GM23248 (cell line): Measurements from ENCODE around the gene GPS1. TPM values are rescaled to one million over a fixed set of nuclear protein-coding genes. Genes with fewer than 3 reads are reported as not detected.
A peak's percentile ranks its signal among the peaks of the same experiment; 100 is the strongest.

Source experiments
- DNase-seq: peaks from one replicate; pipeline ENCODE4 v3.0.0-alpha.2; 2015
- H2AFZ ChIP-seq: fragments of 200-600 bp; sonication (generic); 2 replicates; pipeline ENCODE4 v1.6.1; 2016; ENCODE audit warnings: antibody characterized with exemption
- H3F3A ChIP-seq: fragments of 200-600 bp; sonication (generic); 2 replicates; pipeline ENCODE4 v1.6.1; 2016; ENCODE audit warnings: mild to moderate bottlenecking, antibody characterized with exemption, mixed run types; ENCODE audit not compliant: insufficient read depth
- H3K27ac ChIP-seq: fragments of 200-600 bp; sonication (generic); 2 replicates; pipeline ENCODE4 v1.5.1; 2016; ENCODE audit warnings: mild to moderate bottlenecking
- H3K27me3 ChIP-seq: fragments of 200-600 bp; sonication (generic); replicated peaks from 2 replicates; pipeline ENCODE4 v1.6.1; 2016; ENCODE audit warnings: mild to moderate bottlenecking; ENCODE audit not compliant: insufficient read depth
- H3K36me3 ChIP-seq: fragments of 200-600 bp; sonication (generic); 2 replicates; pipeline ENCODE4 v1.6.1; 2016; ENCODE audit warnings: low read depth, mild to moderate bottlenecking
- H3K4me1 ChIP-seq: fragments of 200-600 bp; sonication (generic); 2 replicates; pipeline ENCODE4 v1.6.1; 2016; ENCODE audit warnings: mild to moderate bottlenecking; ENCODE audit not compliant: insufficient read depth
- H3K4me2 ChIP-seq: fragments of 200-600 bp; sonication (generic); one replicate; pipeline ENCODE4 v1.6.1; 2016; ENCODE audit warnings: mild to moderate bottlenecking; ENCODE audit not compliant: unreplicated experiment
- H3K4me3 ChIP-seq: fragments of 200-600 bp; sonication (generic); 2 replicates; pipeline ENCODE4 v1.5.1; 2016; ENCODE audit warnings: mild to moderate bottlenecking
- H3K79me2 ChIP-seq: fragments of 200-600 bp; sonication (generic); 2 replicates; pipeline ENCODE4 v1.6.1; 2016; ENCODE audit warnings: mild to moderate bottlenecking; ENCODE audit not compliant: insufficient read depth
- H3K9ac ChIP-seq: fragments of 200-600 bp; sonication (generic); 2 replicates; pipeline ENCODE4 v1.6.1; 2016; ENCODE audit warnings: mild to moderate bottlenecking
- H3K9me2 ChIP-seq: fragments of 200-600 bp; sonication (generic); 2 replicates; pipeline ENCODE4 v1.6.1; 2016; ENCODE audit warnings: mixed run types, mild to moderate bottlenecking, moderate library complexity; ENCODE audit not compliant: insufficient read depth
- H3K9me3 ChIP-seq: fragments of 200-600 bp; sonication (generic); one replicate; pipeline ENCODE4 v1.6.1; 2017; ENCODE audit warnings: low read depth
- H4K20me1 ChIP-seq: fragments of 200-600 bp; sonication (generic); 2 replicates; pipeline ENCODE4 v1.6.0; 2016; ENCODE audit not compliant: insufficient read depth
- EZH2 ChIP-seq: fragments of 200-600 bp; sonication (generic); IDR thresholded peaks from 2 replicates; pipeline ENCODE4 v1.6.1; 2018; ENCODE audit warnings: antibody characterized with exemption, mild to moderate bottlenecking; ENCODE audit not compliant: insufficient read depth, poor library complexity, severe bottlenecking
- EZH2phosphoT487 ChIP-seq: fragments of 200-600 bp; sonication (generic); IDR thresholded peaks from 2 replicates; pipeline ENCODE4 v1.6.1; 2018; ENCODE audit warnings: antibody characterized with exemption, moderate library complexity, mild to moderate bottlenecking, low read depth; ENCODE audit not compliant: insufficient read depth
- WGBS, 2 experiments: methylation state at CpG; one replicate each; pipeline ENCODE4 v1.1.6; 2015 to 2017; ENCODE audit warnings: low lambda C conversion rate in 2 of 2, low coverage in 1 of 2; ENCODE audit errors: missing lambda C conversion rate in 2 of 2; 5-methylcytosine and 5-hydroxymethylcytosine counted together
- in situ Hi-C: fragments of 300-500 bp; cut with MboI; formaldehyde crosslinking; loops from 2 replicates; pipeline ENCODE4 v1.15.0; 2020
- polyA plus RNA-seq: library from polyadenylated mRNA; unstranded; fragments of >200 nt; fragmentation: Nextera tagmentation; extraction: Ambion mirVana; gene quantifications from 2 replicates; pipeline ENCODE4 v1.2.1, GENCODE V29; 2016
- total RNA-seq: library from RNA; depleted of rRNA; stranded (reverse); fragments of >200 nt; shearing (Covaris generic); gene quantifications from 2 replicates; pipeline ENCODE4 v1.2.3, GENCODE V29; 2014

GPS1 gene
- total and polyA plus RNA-seq, 2 experiments from 2014 or later: 104 to 130 TPM

- Histone ChIP-seq H3K4me1 (0 out of 2 replicates have a peak, but pooled peaks cover 4% of the 10 kb centered on the region), H3K4me2 (peak overlapping the region; percentile 80), H3K79me2 (peaks cover 27% of the 10 kb centered on the region), H3K9me2 (no peaks in the 10 kb centered on the region), H3K27me3 (no peaks in the 10 kb centered on the region), H3K9ac (peak overlapping the region; percentile 95), H3K9me3 (no peaks in the 10 kb centered on the region), H3K4me3 (peak overlapping the region; percentile 83), H3K27ac (peak overlapping the region; percentile 82), H2AFZ (no peak overlapping the region), H3K36me3 (peaks cover 4% of the 10 kb centered on the region; the same call in 1 of the 2 replicates), H4K20me1 (no peaks in the 10 kb centered on the region), H3F3A (no peaks in the 10 kb centered on the region)
- TF ChIP-seq EZH2 (no peak), EZH2phosphoT487 (no peak)
- 35 to 36% methylated on average over 7 to 8 of the region's 8 CpGs for WGBS, 2 experiments
- no peak for DNase-seq
- in situ Hi-C loops: no loop called here
Observed at GRCh38 chr17:82096709-82097183, 45.0 kb downstream of the GPS1 start.

DNA sequence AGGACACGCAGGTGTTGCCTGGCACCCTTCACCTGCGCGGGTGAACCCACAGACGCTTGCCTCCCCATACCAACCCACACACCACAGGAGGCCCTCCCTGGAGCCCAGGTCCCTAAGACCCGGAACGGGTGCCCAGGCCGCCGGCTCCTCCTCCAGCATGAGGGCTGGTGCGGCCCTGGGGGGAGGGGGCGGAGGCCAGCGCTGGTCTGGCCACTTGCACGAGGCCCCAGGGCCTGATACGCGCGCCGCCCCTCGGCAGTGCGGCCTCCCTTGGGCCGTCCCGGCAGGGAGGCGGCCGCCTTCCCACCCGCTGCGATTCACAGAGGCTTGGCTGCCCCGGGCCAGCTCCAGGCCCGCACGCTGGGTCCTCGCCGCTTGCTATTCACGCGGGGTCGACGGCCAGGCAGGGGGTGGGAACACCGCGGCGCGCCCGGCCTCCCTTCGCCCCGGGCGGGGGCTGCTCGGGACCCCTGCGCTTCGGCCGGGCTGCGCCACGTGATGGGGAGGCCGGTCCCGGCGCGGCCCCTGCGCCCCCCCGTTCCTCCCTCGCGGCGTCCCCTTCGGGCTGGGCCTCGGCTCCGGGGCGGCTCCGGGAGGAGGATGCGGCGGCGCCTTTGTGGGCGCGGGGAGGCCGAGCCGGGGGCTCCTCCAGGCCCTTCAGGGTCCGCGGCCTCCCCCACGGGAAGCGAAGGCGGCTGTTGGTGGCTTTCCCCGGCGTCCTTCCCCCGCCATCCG lies 45.7 kb downstream of the GPS1 start:
- no peaks in the 10 kb centered on the region for H3K9me2 ChIP-seq
- in situ Hi-C loops: no loop called here
- no peaks in the 10 kb centered on the region for H3K27me3 ChIP-seq
- peaks cover 27% of the 10 kb centered on the region for H3K79me2 ChIP-seq
- H2AFZ ChIP-seq: peak overlapping the region; percentile 63
- H3K27ac ChIP-seq: peak overlapping the region; percentile 82
- H3K4me1 ChIP-seq: 0 out of 2 replicates have a peak, but pooled peaks cover 4% of the 10 kb centered on the region
- no peaks in the 10 kb centered on the region for H3K9me3 ChIP-seq
- WGBS, 2 experiments: 1 to 3% methylated on average over 25 to 59 of the region's 77 CpGs
- H3K4me2 ChIP-seq: peak overlapping the region; percentile 80
- no peaks in the 10 kb centered on the region for H3F3A ChIP-seq
- peak; percentile 82 for DNase-seq
- H4K20me1 ChIP-seq: no peaks in the 10 kb centered on the region
- peaks cover 4% of the 10 kb centered on the region; the same call in 1 of the 2 replicates for H3K36me3 ChIP-seq
- H3K4me3 ChIP-seq: peak overlapping the region; percentile 83
- H3K9ac ChIP-seq: peak overlapping the region; percentile 95
- no peak for TF ChIP-seq EZH2phosphoT487
- TF ChIP-seq EZH2: no peak

- Histone ChIP-seq H3K4me3 (peak overlapping the region; percentile 83), H3K27ac (peak overlapping the region; percentile 82), H3K9me2 (no peaks in the 10 kb centered on the region), H3K9ac (peak overlapping the region; percentile 95), H2AFZ (peak overlapping the region; percentile 63), H4K20me1 (no peaks in the 10 kb centered on the region), H3K4me2 (peak overlapping the region; percentile 80), H3K36me3 (peaks cover 4% of the 10 kb centered on the region; the same call in 1 of the 2 replicates), H3K27me3 (no peaks in the 10 kb centered on the region), H3K79me2 (peaks cover 27% of the 10 kb centered on the region), H3K9me3 (no peaks in the 10 kb centered on the region), H3F3A (no peaks in the 10 kb centered on the region), H3K4me1 (0 out of 2 replicates have a peak, but pooled peaks cover 4% of the 10 kb centered on the region)
- 2 to 4% methylated on average over 9 to 21 of the region's 36 CpGs for WGBS, 2 experiments
- DNase-seq: no peak
- no peak for TF ChIP-seq EZH2
- TF ChIP-seq EZH2phosphoT487: no peak
- in situ Hi-C loops: no loop called here
Observed at GRCh38 chr17:82097919-82098168, 46.1 kb downstream of the GPS1 start.

- in situ Hi-C loops: no loop called here
- 0 out of 2 replicates have a peak, but pooled peaks cover 4% of the 10 kb centered on the region for H3K4me1 ChIP-seq
Observed at GRCh38 chr17:82098169-82098938, 46.7 kb downstream of the GPS1 start, which contains the start of gene FASN. TSS of gene FASN (minus strand) at chr17:82098236. CDS start at chr17:82096445, 1,791 bp downstream.

More at GRCh38 chr17:82098169-82098938, 46.7 kb downstream of the GPS1 start, which contains the start of gene FASN:
- H3K9me2 ChIP-seq: no peaks in the 10 kb centered on the region
- H3K36me3 ChIP-seq: peaks cover under 1% of the 10 kb centered on the region; the same call in 1 of the 2 replicates
- H3K79me2 ChIP-seq: peaks cover 27% of the 10 kb centered on the region
- peak; percentile 98 for DNase-seq
- no peaks in the 10 kb centered on the region for H4K20me1 ChIP-seq
- H3K27me3 ChIP-seq: no peaks in the 10 kb centered on the region
- no peaks in the 10 kb centered on the region for H3K9me3 ChIP-seq
- H3K9ac ChIP-seq: peak within 1 kb of the TSS; percentile 95
- no peaks in the 10 kb centered on the region for H3F3A ChIP-seq
- no peak for TF ChIP-seq EZH2phosphoT487
- no peak for TF ChIP-seq EZH2
- H3K4me2 ChIP-seq: peak within 1 kb of the TSS; percentile 80
- 1% methylated on average over 74 to 92 of the region's 124 CpGs for WGBS, 2 experiments
- H3K4me3 ChIP-seq: peak within 1 kb of the TSS; percentile 83
- peak within 1 kb of the TSS; percentile 63 for H2AFZ ChIP-seq
- peak within 1 kb of the TSS; percentile 82 for H3K27ac ChIP-seq
